Activated CD4-positive, alpha-beta T cell treated with anti-CD3 and anti-CD28 coated beads for 48 hours (primary cell): ENCODE measurements around the gene SOX3.

Experiments used
- DNase-seq: peaks from one replicate; pipeline ENCODE4 v3.0.0-alpha.2; 2020

SOX3 gene

DNA sequence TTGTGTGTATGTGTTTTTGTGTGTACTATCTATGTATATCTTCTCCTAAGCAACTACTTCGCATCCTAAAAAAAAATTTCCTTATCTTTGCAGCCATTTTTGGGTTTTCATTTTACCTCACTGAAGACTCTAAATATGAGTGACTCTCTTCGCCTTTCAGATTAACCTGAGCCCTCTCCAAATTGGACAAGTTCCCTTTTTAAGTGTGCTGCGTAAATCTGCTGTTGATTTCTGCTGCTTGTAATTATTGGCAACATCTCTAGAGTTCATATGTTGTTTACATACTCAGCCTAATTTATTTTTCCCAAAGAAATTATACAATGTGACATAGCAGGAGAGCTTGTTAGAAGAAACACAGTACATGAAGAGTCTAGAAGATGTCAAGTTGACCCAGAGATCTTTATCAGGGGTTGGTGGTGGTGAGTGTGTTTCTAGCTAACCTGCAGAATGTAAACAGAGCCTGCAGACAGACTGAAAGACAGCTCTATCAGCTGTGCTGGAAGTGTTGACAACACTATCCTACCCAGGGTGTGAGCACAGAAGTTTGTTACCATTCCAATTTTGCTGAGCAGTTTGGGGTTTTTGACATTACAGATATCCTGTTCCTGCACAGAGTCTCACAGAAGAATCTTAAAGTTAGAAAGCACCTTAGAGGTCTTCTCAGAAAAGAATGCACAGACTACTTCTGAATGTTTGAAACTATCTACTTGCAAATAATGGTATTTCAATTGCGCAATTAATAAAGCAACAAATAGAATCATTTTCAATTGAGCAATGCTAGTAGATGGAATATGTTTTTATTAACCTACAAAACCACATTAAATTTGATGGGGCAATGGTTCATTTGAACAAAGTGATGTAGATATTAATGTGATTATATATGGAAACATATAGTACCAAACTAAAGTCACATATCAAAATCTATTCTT is 12.5 kb downstream of the SOX3 start:
- no peak for DNase-seq

DNA sequence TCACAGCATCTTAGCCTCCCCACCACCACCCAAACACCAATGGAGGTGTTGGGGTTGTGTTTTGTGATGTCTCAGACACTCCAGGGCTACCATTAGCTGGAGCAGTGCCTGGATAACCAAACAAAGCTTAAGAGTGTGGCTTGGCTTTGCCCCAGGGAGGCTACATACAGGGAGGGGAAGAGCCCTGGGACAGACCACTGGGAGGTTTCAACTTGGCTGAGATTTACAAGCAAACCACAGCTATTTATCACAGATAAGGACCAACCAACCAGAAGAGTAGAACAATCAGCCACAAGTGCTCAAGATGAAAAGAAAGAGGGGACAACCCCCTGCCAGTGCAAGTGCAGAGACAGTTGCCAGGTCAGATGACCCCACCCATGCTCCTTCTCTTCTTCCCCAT is 24.1 kb downstream of the SOX3 start:
- no peak for DNase-seq

DNA sequence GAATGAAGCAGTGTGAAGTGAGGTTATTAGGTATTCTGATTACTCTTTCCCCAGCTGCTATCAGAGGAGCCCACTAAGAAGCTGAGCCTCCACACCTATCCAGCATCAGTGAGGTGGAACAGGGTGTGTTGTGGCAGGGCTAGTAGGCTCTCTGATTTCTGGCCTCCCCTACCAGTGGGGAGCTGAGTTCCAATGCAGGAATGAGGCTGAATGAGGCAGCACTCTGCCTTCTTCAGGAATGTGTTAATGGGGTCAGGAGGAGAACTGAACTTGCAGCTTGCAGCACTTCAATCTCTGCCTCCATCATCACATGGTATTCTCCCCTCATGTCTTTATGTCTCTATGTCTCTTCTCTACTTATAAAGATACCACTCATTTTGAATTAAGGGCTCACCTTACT is 26.9 kb downstream of the SOX3 start:
- no peak for DNase-seq

DNA sequence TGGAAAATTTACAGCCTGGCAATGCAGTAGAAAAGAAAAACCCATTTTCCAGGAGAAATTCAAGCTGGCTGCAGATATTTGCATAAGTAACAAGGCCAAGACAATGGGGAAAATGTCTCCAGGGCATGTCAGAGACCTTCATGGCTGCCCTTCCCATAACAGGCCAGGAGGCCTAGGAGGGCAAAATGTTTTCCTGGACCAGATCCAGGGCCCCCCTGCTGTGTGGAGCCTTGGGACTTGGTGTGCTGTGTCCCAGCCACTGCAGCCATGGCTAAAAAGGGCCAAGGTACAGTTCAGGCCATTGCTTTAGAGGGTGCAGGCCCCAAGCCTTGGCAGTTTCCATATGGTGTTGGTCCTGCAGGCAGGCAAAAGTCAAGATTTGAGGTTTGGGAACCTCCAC is 29.8 kb downstream of the SOX3 start:
- no peak for DNase-seq

DNA sequence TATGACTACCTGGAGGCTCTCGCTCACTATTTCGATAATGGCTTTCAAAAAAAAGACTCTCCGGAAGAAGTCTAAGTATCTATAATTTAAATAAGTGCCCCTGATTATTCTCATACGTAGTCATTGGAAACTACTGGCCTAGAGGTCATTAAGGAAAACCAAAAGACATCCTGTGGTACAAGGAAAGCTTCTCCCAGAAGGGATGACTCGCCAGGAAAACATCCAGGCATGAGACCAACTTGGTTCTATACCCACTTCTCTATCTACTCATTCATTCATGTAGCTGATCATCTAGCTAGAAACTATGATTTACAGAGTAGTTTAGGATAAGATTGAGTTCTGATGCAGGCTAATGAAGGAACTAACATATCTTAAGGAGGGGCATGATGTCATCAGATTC is 37.7 kb downstream of the SOX3 start:
- no peak for DNase-seq
